Upper lobe of right lung (tissue), 1 donor: Measurements from ENCODE around the gene CCNY. TPM values are rescaled to one million over a fixed set of nuclear protein-coding genes. Genes with fewer than 3 reads are reported as not detected.

ENCODE experiments used
- ATAC-seq: fragments of 200-7000 bp; cut with Tn5 transposase; one replicate; pipeline ENCODE4 v1.9.1; 2020; ENCODE audit warnings: mild to moderate bottlenecking, moderate library complexity
- DNase-seq: peaks from one replicate; pipeline ENCODE4 v3.0.0-alpha.2; 2020
- H3K27ac ChIP-seq: fragments of 200-600 bp; one replicate; pipeline ENCODE4 v1.8.0; 2022
- H3K27me3 ChIP-seq: fragments of 200-600 bp; one replicate; pipeline ENCODE4 v1.8.0; 2022; ENCODE audit warnings: mild to moderate bottlenecking
- H3K36me3 ChIP-seq: fragments of 200-600 bp; one replicate; pipeline ENCODE4 v1.8.0; 2022
- H3K4me1 ChIP-seq: fragments of 200-600 bp; one replicate; pipeline ENCODE4 v1.8.0; 2022
- H3K4me3 ChIP-seq: fragments of 200-600 bp; one replicate; pipeline ENCODE4 v1.8.0; 2022; ENCODE audit warnings: mild to moderate bottlenecking
- H3K9me3 ChIP-seq: fragments of 200-600 bp; one replicate; pipeline ENCODE4 v1.8.0; 2022
- intact Hi-C: fragments of 100-400 bp; cut with DNase I; formaldehyde crosslinking; loops from one replicate; pipeline ENCODE4 v1.11.0; 2022
- total RNA-seq: library from RNA; stranded (reverse); fragmentation: NEBNext Ultra II Directional; extraction: Animal tissue kit (Norgen Biotek cat#: 25700); gene quantifications from one replicate; pipeline ENCODE4 v1.2.1, GENCODE V29; 2021
- TF ChIP-seq, protein P1 (sequence below): fragments of 200-600 bp; IDR thresholded peaks from one replicate; pipeline ENCODE4 v1.8.0; 2022; ENCODE audit warnings: antibody characterized with exemption
- donor health status: DM: no; HTN: yes; CAD: no; lungs with severe emphysema.

The CCNY gene
- total RNA-seq, 1 donor from 2014 or later, result 85.4 TPM

DNA sequence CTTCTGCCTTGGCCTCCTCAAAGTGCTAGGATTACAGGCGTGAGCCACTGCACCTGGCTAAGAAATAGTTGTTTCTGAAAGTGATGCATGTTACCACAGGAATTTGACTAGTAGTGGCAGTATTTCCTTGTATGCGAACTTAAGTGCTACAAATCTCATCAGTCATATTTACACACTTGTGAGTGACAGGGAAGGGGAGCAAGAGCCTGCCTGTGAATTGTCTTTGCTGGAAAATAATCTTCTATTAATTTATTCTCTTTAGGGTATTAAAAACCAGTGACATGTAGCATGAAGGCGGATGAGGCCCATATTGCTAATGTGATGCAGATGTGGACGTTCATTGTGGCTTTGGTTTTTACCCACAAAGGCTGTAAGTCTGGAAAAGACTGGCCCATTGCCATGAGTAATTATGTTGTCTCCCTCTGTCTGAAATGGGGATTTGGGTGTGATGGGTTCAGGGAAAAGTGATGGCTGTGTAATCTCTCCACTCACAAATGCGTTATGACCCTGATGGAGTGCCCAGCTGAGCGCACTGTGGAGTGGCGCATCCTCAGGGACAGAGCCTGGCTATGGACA lies 97.6 kb downstream of the CCNY start:
- TF ChIP-seq, protein P1, sequence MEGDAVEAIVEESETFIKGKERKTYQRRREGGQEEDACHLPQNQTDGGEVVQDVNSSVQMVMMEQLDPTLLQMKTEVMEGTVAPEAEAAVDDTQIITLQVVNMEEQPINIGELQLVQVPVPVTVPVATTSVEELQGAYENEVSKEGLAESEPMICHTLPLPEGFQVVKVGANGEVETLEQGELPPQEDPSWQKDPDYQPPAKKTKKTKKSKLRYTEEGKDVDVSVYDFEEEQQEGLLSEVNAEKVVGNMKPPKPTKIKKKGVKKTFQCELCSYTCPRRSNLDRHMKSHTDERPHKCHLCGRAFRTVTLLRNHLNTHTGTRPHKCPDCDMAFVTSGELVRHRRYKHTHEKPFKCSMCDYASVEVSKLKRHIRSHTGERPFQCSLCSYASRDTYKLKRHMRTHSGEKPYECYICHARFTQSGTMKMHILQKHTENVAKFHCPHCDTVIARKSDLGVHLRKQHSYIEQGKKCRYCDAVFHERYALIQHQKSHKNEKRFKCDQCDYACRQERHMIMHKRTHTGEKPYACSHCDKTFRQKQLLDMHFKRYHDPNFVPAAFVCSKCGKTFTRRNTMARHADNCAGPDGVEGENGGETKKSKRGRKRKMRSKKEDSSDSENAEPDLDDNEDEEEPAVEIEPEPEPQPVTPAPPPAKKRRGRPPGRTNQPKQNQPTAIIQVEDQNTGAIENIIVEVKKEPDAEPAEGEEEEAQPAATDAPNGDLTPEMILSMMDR, result no peak
- DNase-seq (no peak), ATAC-seq (peak; percentile 62)

DNA sequence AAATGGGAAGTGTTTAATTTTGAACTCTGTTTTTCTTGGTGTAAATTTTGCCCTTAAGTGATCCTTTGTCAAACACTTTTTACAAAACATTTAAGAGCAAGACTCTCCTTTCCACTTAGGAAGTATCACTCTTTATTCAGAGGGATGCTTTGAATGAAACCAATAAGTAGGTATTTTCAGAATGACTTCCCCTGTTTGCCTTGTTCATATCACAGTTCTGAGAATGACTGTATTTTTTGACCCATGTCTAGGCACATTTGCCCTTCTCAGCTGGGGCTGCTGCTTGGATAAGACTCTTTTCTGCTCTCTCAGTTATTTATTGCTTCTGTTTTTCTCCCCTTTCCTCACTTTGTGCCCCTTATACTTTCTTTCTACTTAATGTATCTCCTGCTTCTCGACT lies 98.2 kb downstream of the CCNY start:
- H3K27me3 ChIP-seq, result no peaks in the 10 kb centered on the region
- H3K4me1 ChIP-seq, result no peaks in the 10 kb centered on the region
- intact Hi-C loops, result no loop called here
- H3K4me3 ChIP-seq, result no peak overlapping the region
- H3K27ac ChIP-seq, result no peak overlapping the region
- DNase-seq (no peak), ATAC-seq (no peak)
- no peaks in the 10 kb centered on the region for H3K9me3 ChIP-seq
- no peaks in the 10 kb centered on the region for H3K36me3 ChIP-seq
- TF ChIP-seq, protein P1, result no peak

More for the DNA sequence above, 97.6 kb downstream of the CCNY start:
- no peaks in the 10 kb centered on the region for H3K27me3 ChIP-seq
- no peak overlapping the region for H3K27ac ChIP-seq
- no peaks in the 10 kb centered on the region for H3K4me1 ChIP-seq
- no peaks in the 10 kb centered on the region for H3K36me3 ChIP-seq
- no peaks in the 10 kb centered on the region for H3K9me3 ChIP-seq
- no peak overlapping the region for H3K4me3 ChIP-seq
- intact Hi-C loops, result no loop called here

DNA sequence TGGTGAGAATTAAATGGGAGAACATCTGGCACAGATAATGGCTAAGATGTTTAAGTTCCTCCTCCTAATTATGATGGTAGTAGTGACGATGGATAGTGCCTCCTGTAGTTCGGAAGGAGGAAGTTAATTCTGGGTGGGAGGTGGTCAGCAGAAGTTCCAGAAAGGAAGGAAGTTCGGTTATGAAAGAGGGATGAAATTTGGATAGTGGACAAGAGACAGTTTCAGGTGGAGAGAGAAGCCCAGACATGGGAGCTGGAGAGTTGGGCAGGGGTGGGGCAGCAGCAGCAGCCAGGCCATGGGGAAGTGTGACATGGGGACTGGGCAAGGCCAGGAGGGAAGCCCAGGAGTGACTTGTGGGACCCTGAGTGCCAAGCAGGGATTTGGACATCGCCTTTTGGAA lies 99.5 kb downstream of the CCNY start:
- intact Hi-C loops, result no loop called here
- no peaks in the 10 kb centered on the region for H3K4me1 ChIP-seq
- ATAC-seq (peak; percentile 74), DNase-seq (no peak)
- H3K9me3 ChIP-seq, result no peaks in the 10 kb centered on the region
- H3K4me3 ChIP-seq, result no peak overlapping the region
- H3K27ac ChIP-seq, result no peak overlapping the region
- TF ChIP-seq, protein P1, result no peak
- H3K36me3 ChIP-seq, result no peaks in the 10 kb centered on the region
- H3K27me3 ChIP-seq, result no peaks in the 10 kb centered on the region

DNA sequence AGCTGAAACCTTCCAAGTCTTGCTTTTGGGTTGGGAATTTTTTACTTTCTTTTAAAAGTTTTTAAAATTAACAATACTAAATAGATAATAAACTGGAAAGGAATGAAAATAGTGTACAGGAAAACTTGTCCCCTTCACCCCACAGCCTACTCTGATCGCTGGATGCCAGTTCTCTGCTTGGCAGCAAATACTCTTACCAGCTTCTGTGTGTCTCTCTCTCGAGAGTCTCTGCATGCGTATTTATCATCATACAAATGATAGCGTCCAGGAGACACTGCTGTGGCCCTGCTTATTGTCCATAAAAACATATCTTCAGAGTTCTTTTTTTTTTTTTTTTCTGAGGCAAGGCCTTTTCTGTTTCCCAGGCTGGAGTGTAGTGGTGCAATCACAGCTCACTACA lies 101.5 kb downstream of the CCNY start:
- Histone ChIP-seq H3K36me3 (no peaks in the 10 kb centered on the region), H3K27me3 (no peaks in the 10 kb centered on the region), H3K9me3 (peaks cover 2% of the 10 kb centered on the region), H3K27ac (no peak overlapping the region), H3K4me1 (no peaks in the 10 kb centered on the region), H3K4me3 (no peak overlapping the region)
- no peak for DNase-seq
- intact Hi-C loops, result no loop called here
- TF ChIP-seq, protein P1, result no peak
- ATAC-seq, result no peak

DNA sequence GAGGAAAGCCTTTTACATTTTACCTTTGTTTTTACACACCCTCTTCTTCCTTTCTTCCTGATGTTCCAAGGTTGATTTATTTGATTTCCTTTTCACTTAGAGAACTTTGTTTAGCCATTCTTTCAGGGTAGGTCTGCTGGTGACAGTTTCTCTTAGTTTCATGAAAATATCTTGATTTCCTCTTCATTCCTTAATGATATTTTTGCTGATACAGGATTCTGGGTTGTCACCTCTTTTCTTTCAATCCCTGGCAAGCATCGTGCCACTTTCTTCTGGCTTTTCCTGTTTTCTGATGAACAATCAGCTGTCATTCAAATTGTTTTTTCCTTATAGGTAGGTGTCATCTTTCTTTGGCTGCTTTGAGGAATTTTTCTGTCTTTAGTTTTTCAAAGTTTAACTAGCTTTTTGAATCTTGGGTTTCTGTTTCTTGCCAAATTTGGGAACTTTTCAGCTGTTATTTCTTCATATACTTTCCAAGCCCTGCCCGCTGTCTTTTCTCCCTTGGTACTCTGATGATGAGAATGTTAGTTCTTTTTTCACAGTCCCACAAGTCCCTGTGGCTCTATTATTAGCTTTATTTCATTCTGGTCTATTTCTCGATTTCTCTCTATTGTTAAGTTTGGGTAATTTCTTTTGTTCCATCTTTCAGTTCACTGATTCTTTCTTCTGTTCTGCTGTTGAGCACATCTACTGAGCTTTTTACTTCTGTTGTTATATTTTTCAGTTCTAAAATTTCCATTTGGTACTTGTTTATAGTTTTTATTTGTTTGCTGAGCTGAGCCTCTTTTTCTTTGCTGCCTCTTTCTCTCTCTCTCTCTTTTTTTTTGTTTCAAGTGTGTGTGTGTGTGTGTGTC lies 102.6 kb downstream of the CCNY start:
- ATAC-seq (no peak), DNase-seq (no peak)
- Histone ChIP-seq H3K27ac (no peak overlapping the region), H3K4me3 (no peak overlapping the region), H3K9me3 (peaks cover 13% of the 10 kb centered on the region), H3K36me3 (no peaks in the 10 kb centered on the region), H3K27me3 (no peaks in the 10 kb centered on the region), H3K4me1 (no peaks in the 10 kb centered on the region)
- intact Hi-C loops, result no loop called here
- TF ChIP-seq, protein P1, result no peak
